Transverse colon (tissue), 4 donors: ENCODE results near the gene GDF9. TPM values are rescaled to one million over a fixed set of nuclear protein-coding genes. Genes with fewer than 3 reads are reported as not detected.

Experiments
- DNase-seq: peaks from one replicate; pipeline ENCODE4 v3.0.0-alpha.2; 2019
- H3K27ac ChIP-seq, 4 donors: fragments of 200-600 bp; sonication (generic); 2 replicates each; pipeline ENCODE4 v1.5.1; 2016 to 2018; ENCODE audit warnings: inconsistent platforms in 4 of 4
- H3K27me3 ChIP-seq: fragments of 200-600 bp; sonication (generic); 2 replicates; pipeline ENCODE4 v1.5.1; 2017; ENCODE audit warnings: inconsistent platforms
- H3K36me3 ChIP-seq, 4 donors: fragments of 200-600 bp; sonication (generic); 2 replicates each; pipeline ENCODE4 v1.5.1; 2017 to 2019; ENCODE audit warnings: inconsistent platforms in 4 of 4
- H3K4me1 ChIP-seq, 4 donors: fragments of 200-600 bp; sonication (generic); 2 replicates each; pipeline ENCODE4 v1.5.1; 2017 to 2020; ENCODE audit warnings: inconsistent platforms in 4 of 4
- H3K4me3 ChIP-seq, 4 donors: fragments of 200-600 bp; sonication (generic); 1 replicate in 1 of 4; 2 replicates in 3 of 4; pipeline versions ENCODE4 v1.5.1 to v1.6.1; 2017 to 2019; ENCODE audit warnings: inconsistent platforms in 4 of 4
- H3K9me3 ChIP-seq, 2 donors: fragments of 200-600 bp; sonication (generic); 2 replicates each; pipeline ENCODE4 v1.5.1; 2017 to 2019; ENCODE audit warnings: inconsistent platforms in 2 of 2
- EP300 ChIP-seq: sonication (generic); formaldehyde crosslinking; IDR thresholded peaks from one replicate; pipeline ENCODE4 v1.6.1; 2017; ENCODE audit warnings: antibody characterized with exemption, low read depth
- POLR2A ChIP-seq: fragments of 450-650 bp; IDR thresholded peaks from one replicate; pipeline ENCODE4 v1.6.1; 2016; ENCODE audit warnings: antibody characterized with exemption, mild to moderate bottlenecking, moderate library complexity
- POLR2AphosphoS5 ChIP-seq, 3 donors: sonication (generic); formaldehyde crosslinking; IDR thresholded peaks; one replicate each; pipeline ENCODE4 v1.6.1; 2016; ENCODE audit warnings: antibody characterized with exemption in 3 of 3
- WGBS, 2 donors: methylation state at CpG; one replicate each; pipeline ENCODE4 v1.1.5; 2018; ENCODE audit warnings: low coverage in 1 of 2; 5-methylcytosine and 5-hydroxymethylcytosine counted together
- in situ Hi-C, 4 donors: fragments of 200-750 bp; cut with MboI; loops; one replicate each; pipeline versions ENCODE4 v1.15.0 to v1.15.1; 2017; ENCODE audit warnings: low sequenced_read_pairs in 3 of 4, low pct_ligation_motif_present in 1 of 4, low pct_unique_long_range_greater_than_20kb in 1 of 4
- intact Hi-C: fragments of 100-400 bp; cut with DNase I; formaldehyde crosslinking; loops from one replicate; pipeline ENCODE4 v1.15.1; 2023; ENCODE audit warnings: low total_unique reads
- total RNA-seq, 4 donors: library from RNA; depleted of rRNA; stranded (reverse); fragments of >200 nt; gene quantifications; one replicate each; pipeline ENCODE4 v1.1.0, GENCODE V29; 2016
- TF ChIP-seq, protein P1 (sequence below), 5 experiments: fragments of 200-600 bp in 3 of 5; fragments of 450-650 bp in 2 of 5; sonication (generic) in 3 of 5; IDR thresholded peaks; 1 replicate in 2 of 5; 2 replicates in 3 of 5; pipeline ENCODE4 v1.5.1; 2016 to 2017; ENCODE audit warnings: antibody characterized with exemption in 5 of 5, inconsistent platforms in 3 of 5, mild to moderate bottlenecking in 2 of 5, moderate library complexity in 1 of 5

Gene GDF9
- total RNA-seq, 4 donors from 2014 or later = 0.27 to 0.79 TPM; not detected in 2

GRCh38 chr5:132832612-132833011, 33.7 kb downstream of the GDF9 start:
- in situ Hi-C loops (loop anchor here in 2 of 4 donors (10.0 to 25.0 kb wide), 2 partner anchors 52 to 445 kb away; no protein-coding TSS in a partner anchor), intact Hi-C loops (no loop called here)
- no peak for DNase-seq
- 91 to 92% methylated on average over 5 of the region's 5 CpGs for WGBS, 2 donors
- H3K27ac ChIP-seq = no peak overlapping the region
- no peaks in the 10 kb centered on the region for H3K27me3 ChIP-seq
- TF ChIP-seq EP300 (no peak), POLR2A (no peak), POLR2AphosphoS5 (IDR thresholded peaks at IDR 0.05) (no peak)
- TF ChIP-seq, protein P1, sequence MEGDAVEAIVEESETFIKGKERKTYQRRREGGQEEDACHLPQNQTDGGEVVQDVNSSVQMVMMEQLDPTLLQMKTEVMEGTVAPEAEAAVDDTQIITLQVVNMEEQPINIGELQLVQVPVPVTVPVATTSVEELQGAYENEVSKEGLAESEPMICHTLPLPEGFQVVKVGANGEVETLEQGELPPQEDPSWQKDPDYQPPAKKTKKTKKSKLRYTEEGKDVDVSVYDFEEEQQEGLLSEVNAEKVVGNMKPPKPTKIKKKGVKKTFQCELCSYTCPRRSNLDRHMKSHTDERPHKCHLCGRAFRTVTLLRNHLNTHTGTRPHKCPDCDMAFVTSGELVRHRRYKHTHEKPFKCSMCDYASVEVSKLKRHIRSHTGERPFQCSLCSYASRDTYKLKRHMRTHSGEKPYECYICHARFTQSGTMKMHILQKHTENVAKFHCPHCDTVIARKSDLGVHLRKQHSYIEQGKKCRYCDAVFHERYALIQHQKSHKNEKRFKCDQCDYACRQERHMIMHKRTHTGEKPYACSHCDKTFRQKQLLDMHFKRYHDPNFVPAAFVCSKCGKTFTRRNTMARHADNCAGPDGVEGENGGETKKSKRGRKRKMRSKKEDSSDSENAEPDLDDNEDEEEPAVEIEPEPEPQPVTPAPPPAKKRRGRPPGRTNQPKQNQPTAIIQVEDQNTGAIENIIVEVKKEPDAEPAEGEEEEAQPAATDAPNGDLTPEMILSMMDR (IDR thresholded peaks at IDR 0.05) = no peak
- H3K9me3 ChIP-seq = no peaks in the 10 kb centered on the region
- no peaks in the 10 kb centered on the region for H3K36me3 ChIP-seq
- peaks cover 7 to 49% (median 30%) of the 10 kb centered on the region in 4 donors for H3K4me1 ChIP-seq
- H3K4me3 ChIP-seq = no peak overlapping the region

DNA sequence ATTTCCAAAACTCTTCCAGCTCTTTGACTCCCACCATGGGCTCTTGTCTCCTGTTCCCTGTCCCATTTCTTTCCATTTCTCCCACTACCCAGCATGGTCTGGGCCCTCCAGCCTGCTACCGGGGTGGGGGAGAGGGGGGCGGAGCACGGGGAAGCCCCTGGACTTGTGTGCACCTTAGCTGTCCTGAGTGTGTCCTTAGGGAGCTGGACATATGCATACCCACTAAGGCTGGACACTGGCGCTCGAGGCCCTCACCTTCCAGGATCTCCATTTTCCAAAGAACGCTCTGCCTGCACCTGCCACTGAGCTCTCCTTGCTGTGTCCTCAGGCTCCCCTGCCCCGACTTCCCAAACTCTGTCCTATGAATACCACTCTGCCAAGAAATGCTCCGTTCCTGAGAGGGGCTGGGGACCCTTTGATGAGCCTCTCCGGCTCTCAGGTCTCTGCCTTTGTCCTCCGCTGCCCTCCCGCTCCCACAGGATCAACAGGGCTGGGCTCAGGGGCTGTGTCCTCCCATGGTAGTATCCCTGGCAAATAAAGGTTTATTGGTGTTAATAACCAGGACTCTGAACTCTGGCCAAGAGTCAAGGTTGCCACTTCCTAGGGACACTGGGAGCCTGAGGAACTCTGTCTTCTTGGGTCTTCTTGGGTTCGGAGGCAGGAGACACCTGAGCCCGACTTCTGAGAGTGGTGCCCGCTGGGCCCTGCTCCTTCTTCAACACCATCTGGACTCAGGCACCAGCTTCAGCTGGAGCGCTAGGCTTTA, 35.0 kb downstream of the GDF9 start:
- Histone ChIP-seq H3K9me3 (no peaks in the 10 kb centered on the region), H3K36me3 (no peaks in the 10 kb centered on the region), H3K4me3 (peak overlapping the region in 3 of 4 donors; percentile 64 to 72 (median 64)), H3K27me3 (peaks cover 1% of the 10 kb centered on the region), H3K4me1 (peaks cover 5 to 35% (median 21%) of the 10 kb centered on the region in 4 donors), H3K27ac (peak overlapping the region; percentile 88 to 92 (median 90))
- DNase-seq = peak; percentile 63
- intact Hi-C loops (no loop called here), in situ Hi-C loops (loop anchor here in 2 of 4 donors (10.0 to 25.0 kb wide), 2 partner anchors 54 to 444 kb away; no protein-coding TSS in a partner anchor)
- WGBS, 2 donors = 88 to 95% methylated on average over 4 to 13 of the region's 15 CpGs
- TF ChIP-seq POLR2AphosphoS5 (IDR thresholded peaks at IDR 0.05) = peak in 2 of 3 donors; percentile 39 to 44
- TF ChIP-seq EP300 = no peak
- TF ChIP-seq POLR2A = peak; percentile 29

GRCh38 chr5:132830436-132831094, 35.7 kb downstream of the GDF9 start, which contains the start of gene SHROOM1:
TSS of gene SHROOM1 (minus strand) at chr5:132830647. CDS start at chr5:132826140, 4,507 bp downstream.
- in situ Hi-C loops (loop anchor here in 2 of 4 donors (10.0 to 25.0 kb wide), 2 partner anchors 54 to 443 kb away; no protein-coding TSS in a partner anchor), intact Hi-C loops (no loop called here)
- no peaks in the 10 kb centered on the region for H3K36me3 ChIP-seq
- H3K4me1 ChIP-seq = peaks cover 5 to 31% (median 21%) of the 10 kb centered on the region in 4 donors
- WGBS, 2 donors = 27% methylated on average over 6 of the region's 78 CpGs; no CpG with 5 or more reads in 1 of the 2 donors
- DNase-seq = peak; percentile 82
- TF ChIP-seq, protein P1 (IDR thresholded peaks at IDR 0.05) = no peak
- TF ChIP-seq POLR2A (peak; percentile 70), POLR2AphosphoS5 (IDR thresholded peaks at IDR 0.05) (peak in 2 of 3 donors; percentile 74 to 79), EP300 (no peak)
- H3K27ac ChIP-seq = peak within 1 kb of the TSS; percentile 88 to 92 (median 90)
- peak within 1 kb of the TSS; percentile 54 to 72 (median 64) for H3K4me3 ChIP-seq
- peaks cover 7% of the 10 kb centered on the region for H3K27me3 ChIP-seq
- H3K9me3 ChIP-seq = no peaks in the 10 kb centered on the region

DNA sequence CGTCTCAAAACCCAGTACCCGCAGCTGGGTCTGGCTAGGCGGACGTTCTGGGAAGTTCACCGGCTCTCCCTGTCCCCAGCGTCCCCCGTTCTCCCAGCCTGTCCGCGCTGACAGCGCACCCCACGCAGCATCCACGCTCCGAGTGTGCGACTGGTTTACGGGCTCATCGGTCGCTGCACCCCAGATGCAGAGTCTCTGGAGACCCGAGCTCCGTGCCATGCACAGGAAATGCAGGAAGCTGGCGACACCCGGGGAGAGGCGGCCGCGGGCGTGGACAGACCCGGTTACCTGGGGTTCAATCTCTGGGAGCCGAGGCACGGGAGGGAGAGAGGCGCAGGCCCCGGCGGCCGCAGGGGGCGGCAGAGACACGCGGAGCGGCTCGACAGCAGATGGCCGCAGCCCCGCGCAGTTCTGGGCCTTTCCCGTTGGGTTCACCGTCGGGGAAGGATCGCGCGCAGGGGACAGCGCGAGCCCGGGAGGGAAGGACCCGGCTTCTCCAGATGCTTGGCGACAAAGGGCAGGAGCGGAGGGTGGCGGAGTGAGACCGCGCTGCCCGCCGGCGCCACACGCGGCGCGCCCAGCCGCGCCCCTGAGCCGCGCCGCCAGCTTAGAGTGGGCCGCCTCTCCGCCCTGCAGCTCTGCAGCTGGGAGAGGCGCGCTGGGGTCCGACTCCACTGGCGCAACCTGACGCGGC, 36.4 kb downstream of the GDF9 start:
- 3% methylated on average over 54 of the region's 75 CpGs; no CpG with 5 or more reads in 1 of the 2 donors for WGBS, 2 donors
- H3K27me3 ChIP-seq = peaks cover 13% of the 10 kb centered on the region

More for the DNA sequence above, 36.4 kb downstream of the GDF9 start:
- in situ Hi-C loops = loop anchor here in 2 of 4 donors (10.0 to 25.0 kb wide), 2 partner anchors 55 to 443 kb away; no protein-coding TSS in a partner anchor
- Histone ChIP-seq H3K4me3 (peak overlapping the region; percentile 54 to 72 (median 64)), H3K36me3 (no peaks in the 10 kb centered on the region), H3K27ac (peak overlapping the region; percentile 88 to 92 (median 90)), H3K9me3 (no peaks in the 10 kb centered on the region), H3K4me1 (peaks cover 5 to 31% (median 21%) of the 10 kb centered on the region in 4 donors)
- intact Hi-C loops = no loop called here
- TF ChIP-seq POLR2A = peak; percentile 18
- TF ChIP-seq, protein P1 (IDR thresholded peaks at IDR 0.05) = peak; percentile 86 to 95 (median 94)
- no peak for TF ChIP-seq EP300
- TF ChIP-seq POLR2AphosphoS5 (IDR thresholded peaks at IDR 0.05) = peak; percentile 6 to 63 (median 49)
- peak; percentile 87 for DNase-seq
